MG63 (cell line): ENCODE measurements around the gene ALDH3A2. TPM values are rescaled to one million over a fixed set of nuclear protein-coding genes. Genes with fewer than 3 reads are reported as not detected.

ENCODE experiments used
- DNase-seq: peaks from one replicate; pipeline ENCODE4 v3.0.0-alpha.2; 2020
- H3K27me3 ChIP-seq: fragments of 250-450 bp; sonication (Bioruptor Pico); 2 replicates; pipeline ENCODE4 v1.5.1; 2020; ENCODE audit warnings: mild to moderate bottlenecking, moderate library complexity
- H3K36me3 ChIP-seq: fragments of 250-450 bp; sonication (Bioruptor Pico); 2 replicates; pipeline ENCODE4 v1.5.1; 2020; ENCODE audit warnings: mild to moderate bottlenecking, moderate library complexity
- H3K4me3 ChIP-seq: fragments of 250-450 bp; sonication (Bioruptor Pico); 2 replicates; pipeline ENCODE4 v1.5.1; 2020; ENCODE audit warnings: mild to moderate bottlenecking, moderate library complexity
- H3K9me3 ChIP-seq: fragments of 250-450 bp; sonication (Bioruptor Pico); 2 replicates; pipeline ENCODE4 v1.5.1; 2020; ENCODE audit warnings: mild to moderate bottlenecking, moderate library complexity
- total RNA-seq: library from RNA; depleted of rRNA; stranded (reverse); fragments of >200 nt; shearing (Covaris generic); gene quantifications from 2 replicates; pipeline ENCODE4 v1.2.3, GENCODE V29; 2014; ENCODE audit warnings: low replicate concordance; rRNA removed

ALDH3A2 gene
- 115 and 126 TPM in 2 replicates for total RNA-seq

DNA sequence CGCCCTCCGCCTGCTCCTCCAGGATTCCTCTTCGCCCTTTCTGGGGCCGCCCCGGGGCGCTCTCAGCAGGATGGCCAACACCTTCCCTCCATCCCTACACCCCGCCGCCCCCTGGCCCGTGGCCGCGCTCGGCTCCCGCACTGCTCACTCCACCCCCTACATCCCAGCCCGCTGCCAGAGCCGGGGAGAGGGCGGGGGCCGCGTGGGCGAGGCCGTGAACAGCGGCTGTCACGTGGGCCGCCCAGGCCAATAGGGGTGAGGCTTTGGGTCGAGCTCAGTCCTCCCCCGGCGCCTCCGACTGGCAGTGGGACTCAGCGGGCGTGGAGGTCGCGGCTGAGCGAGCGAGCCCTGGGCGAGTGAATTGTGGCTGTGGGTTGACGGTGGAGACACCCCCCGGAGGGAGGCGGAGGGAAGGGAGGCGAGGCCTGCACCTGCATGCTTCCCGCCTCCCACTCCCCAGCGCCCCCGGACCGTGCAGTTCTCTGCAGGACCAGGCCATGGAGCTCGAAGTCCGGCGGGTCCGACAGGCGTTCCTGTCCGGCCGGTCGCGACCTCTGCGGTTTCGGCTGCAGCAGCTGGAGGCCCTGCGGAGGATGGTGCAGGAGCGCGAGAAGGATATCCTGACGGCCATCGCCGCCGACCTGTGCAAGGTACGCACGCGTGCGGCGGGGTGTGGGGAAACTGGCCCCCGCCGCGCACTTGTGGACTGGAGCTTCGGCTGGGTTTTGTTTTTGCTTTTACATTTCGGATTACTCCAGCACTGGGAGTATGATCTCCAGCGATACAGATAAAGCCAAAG, at the start of gene ALDH3A2:
ALDH3A2 (plus strand) TSS at position 277 of the 799 bp plus-strand sequence; CDS start at position 498, 221 bp downstream.
- DNase-seq: peak; percentile 97
- Histone ChIP-seq H3K9me3 (no peaks in the 10 kb centered on the region), H3K36me3 (peaks cover 23% of the 10 kb centered on the region), H3K4me3 (peak within 1 kb of the TSS; percentile 60), H3K27me3 (no peaks in the 10 kb centered on the region)

DNA sequence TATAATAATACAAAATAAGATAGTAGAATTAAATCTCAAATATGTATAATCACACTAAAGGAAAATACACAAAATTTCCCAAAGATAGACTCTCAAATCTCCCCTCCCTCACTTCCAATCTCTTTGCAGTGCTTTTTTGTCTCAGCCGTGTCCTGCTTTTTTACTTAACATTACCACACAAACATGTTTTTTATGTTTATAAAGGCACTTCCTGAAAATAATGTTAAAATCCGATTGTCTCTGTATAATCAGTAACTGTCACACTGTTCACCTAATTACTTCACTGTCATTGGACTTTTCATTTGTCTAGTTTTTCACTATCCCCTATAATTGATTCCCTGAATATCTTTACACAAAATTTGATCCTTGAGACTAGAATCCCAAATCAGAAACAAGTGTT, 38.2 kb upstream of the ALDH3A2 start:
- no peak overlapping the region for H3K4me3 ChIP-seq
- no peak for DNase-seq
- no peaks in the 10 kb centered on the region for H3K9me3 ChIP-seq

DNA sequence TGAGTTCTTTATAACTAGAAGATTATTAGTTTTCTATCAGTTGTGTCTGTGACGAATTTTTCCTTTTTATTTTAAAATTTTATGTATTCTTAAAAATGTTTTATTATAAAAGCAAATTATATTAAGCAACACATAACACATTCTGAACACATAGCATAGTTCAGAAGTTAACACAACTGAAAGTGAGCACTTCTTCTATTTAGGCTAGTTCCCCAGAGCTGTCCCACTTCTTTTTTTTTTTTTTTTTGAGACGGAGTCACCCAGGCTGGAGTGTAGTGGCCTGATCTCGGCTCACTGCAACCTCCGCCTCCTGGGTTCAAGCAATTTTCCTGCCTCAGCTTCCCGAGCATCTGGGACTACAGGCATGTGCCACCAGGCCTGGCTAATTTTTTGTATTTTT, 37.7 kb upstream of the ALDH3A2 start:
- Histone ChIP-seq H3K27me3 (no peaks in the 10 kb centered on the region), H3K4me3 (no peak overlapping the region), H3K9me3 (no peaks in the 10 kb centered on the region), H3K36me3 (no peaks in the 10 kb centered on the region)
- DNase-seq: no peak

More for the DNA sequence above, 38.2 kb upstream of the ALDH3A2 start:
- Histone ChIP-seq H3K27me3 (no peaks in the 10 kb centered on the region), H3K36me3 (no peaks in the 10 kb centered on the region)

DNA sequence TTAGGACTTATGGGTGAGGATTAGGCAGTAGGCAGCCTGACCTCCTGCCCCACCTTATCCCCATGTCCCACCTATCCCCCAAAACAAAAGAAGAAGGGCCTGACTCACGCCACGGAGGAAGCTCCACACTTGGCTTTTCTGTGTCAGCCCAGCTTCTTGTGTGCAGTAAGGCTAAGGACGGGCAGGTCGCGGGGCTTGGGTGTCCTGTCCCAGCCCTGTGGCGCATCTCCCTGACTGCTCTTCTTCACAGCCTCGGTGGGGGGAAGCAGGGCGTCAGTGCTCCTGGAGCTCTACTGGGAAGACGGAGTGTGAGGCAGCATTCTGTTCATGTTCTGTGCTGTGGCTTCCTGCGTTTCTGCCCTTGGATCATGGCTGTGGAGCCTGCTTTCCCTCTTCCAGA, 34.6 kb upstream of the ALDH3A2 start:
- no peaks in the 10 kb centered on the region for H3K27me3 ChIP-seq
- no peaks in the 10 kb centered on the region for H3K9me3 ChIP-seq
- no peak overlapping the region for H3K4me3 ChIP-seq
- no peak for DNase-seq
- H3K36me3 ChIP-seq: no peaks in the 10 kb centered on the region

DNA sequence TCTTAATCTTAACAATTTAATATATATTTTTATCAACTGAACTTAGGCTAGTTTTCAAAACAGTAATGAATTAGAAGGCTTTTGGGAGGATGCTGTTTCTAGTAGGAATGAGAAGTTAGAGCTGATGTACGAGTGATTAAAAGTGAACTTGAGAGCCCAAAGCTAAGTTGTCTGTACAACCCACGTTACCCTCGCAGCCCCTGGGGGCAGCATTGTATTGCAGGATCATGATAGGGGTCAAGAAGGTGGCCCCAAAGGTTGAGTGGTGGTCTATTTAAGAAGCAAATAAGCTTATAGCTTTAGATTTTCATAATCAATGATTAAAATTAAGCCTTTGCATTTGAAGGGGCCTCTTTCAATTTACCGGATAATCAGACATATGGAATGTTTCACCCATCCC, 33.7 kb upstream of the ALDH3A2 start:
- peaks cover 6% of the 10 kb centered on the region for H3K9me3 ChIP-seq
- no peak for DNase-seq
- no peaks in the 10 kb centered on the region for H3K36me3 ChIP-seq
- H3K4me3 ChIP-seq: no peak overlapping the region
- H3K27me3 ChIP-seq: no peaks in the 10 kb centered on the region

DNA sequence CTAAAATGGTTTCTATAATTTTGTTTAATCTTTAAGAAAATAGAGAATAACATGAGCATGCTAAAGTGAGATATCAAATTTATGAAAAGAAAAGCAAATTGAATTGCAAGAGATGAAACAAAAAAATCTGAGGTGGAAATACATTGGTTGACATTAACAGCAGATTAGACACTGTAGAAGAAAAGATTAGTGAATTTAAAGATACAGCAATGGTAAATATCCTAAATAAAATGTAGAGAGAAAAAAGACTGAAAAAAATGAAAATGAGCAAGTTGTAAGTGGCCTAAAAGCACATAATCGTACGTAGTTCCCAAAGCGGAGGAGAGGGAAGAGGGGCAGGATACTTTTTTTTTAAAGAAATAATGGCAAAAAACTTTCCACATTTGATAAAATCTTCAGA, 30.5 kb upstream of the ALDH3A2 start:
- Histone ChIP-seq H3K27me3 (no peaks in the 10 kb centered on the region), H3K4me3 (no peak overlapping the region), H3K9me3 (peaks cover 8% of the 10 kb centered on the region), H3K36me3 (no peaks in the 10 kb centered on the region)
- DNase-seq: no peak

DNA sequence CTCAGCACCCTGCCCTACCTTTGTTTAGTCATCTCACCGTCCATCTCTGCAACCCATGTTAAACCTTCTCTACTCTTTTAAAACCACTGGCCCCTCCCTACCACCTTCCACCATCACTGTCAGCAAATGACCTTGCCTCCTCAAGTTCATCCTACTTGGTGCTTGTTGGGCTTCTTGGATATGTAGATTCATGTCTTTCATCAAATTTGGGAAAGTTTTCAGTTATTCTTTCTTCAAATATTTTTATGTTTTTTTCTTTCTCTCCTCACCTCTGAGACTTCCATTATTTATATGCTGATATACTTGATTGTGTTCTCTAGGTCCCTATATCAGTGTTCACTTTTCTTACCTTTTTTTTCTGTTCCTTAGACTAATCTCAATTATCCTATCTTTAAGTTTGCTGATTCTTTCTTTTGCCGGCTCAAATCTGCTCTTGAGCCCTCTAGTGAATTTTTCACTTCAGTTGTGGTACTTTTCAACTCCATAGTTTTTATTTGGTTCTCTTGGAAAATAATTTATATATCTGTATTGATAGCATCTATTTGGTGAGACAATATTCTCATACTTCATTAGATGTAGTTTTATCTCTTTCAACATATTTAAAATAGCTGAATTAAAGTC, 28.7 kb upstream of the ALDH3A2 start:
- H3K9me3 ChIP-seq: peaks cover 8% of the 10 kb centered on the region
- H3K27me3 ChIP-seq: no peaks in the 10 kb centered on the region
- H3K4me3 ChIP-seq: no peak overlapping the region
- DNase-seq: no peak
- no peaks in the 10 kb centered on the region for H3K36me3 ChIP-seq

DNA sequence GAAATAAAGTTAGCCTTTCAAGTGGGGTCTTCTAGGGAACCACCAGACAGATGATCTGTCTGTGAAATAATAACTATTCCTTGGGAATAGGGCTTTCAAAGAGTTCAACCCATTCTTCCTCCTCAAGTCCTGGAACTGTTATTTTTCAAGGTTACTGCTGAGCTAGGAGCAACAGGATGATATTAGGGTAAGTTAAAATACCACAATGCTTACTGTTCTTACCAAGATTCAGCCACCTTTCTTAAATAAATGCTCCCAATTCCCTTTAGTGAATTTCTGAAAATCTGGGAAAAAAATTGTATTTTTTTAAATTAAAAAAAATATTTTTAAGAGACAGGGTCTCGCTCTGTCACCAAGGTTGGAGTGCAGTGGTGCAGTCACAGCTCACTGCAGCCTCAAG, 26.9 kb upstream of the ALDH3A2 start:
- no peak overlapping the region for H3K4me3 ChIP-seq
- H3K27me3 ChIP-seq: no peaks in the 10 kb centered on the region
- no peaks in the 10 kb centered on the region for H3K36me3 ChIP-seq
- peaks cover 8% of the 10 kb centered on the region for H3K9me3 ChIP-seq
- no peak for DNase-seq

DNA sequence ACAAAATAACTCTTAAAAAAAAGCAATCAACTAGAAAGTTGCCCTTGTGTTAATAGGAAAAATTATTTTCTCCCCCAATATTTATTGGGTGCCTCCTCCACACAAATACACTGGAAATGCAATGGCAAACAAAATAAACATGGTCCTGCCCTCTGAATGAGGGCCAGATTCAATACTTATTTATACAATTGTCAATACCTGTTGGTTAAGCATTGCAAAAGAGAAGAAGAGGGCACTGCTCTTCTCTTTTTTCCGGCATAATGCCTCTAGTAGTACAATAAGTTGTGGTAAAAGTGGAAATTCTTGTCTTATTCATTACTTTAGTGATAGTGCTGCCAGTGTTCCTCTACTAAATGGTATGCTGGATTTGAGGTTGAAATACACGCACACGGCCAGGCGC, 22.5 kb upstream of the ALDH3A2 start:
- no peaks in the 10 kb centered on the region for H3K27me3 ChIP-seq
- no peaks in the 10 kb centered on the region for H3K36me3 ChIP-seq
- H3K9me3 ChIP-seq: no peaks in the 10 kb centered on the region
- no peak overlapping the region for H3K4me3 ChIP-seq
- no peak for DNase-seq

DNA sequence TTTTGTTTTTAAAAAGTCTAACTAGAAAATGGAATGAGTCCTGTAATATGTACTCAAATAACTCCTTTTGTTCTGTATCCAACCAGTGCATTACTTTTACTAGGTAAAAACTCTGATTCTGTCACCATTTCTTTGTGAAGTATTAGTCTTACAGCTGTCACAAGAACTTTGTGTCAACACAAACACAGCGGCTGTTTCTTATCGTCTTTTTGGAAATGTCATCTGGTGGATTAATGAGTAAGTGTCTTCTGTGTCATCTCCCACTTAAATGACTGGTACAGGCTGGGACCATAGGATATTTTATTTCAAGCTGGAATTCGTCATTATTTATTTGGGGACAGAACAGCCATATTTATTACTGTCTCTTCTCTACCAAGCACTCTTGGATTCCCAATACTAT, 19.1 kb upstream of the ALDH3A2 start:
- Histone ChIP-seq H3K9me3 (no peaks in the 10 kb centered on the region), H3K27me3 (no peaks in the 10 kb centered on the region), H3K36me3 (no peaks in the 10 kb centered on the region), H3K4me3 (no peak overlapping the region)
- no peak for DNase-seq

DNA sequence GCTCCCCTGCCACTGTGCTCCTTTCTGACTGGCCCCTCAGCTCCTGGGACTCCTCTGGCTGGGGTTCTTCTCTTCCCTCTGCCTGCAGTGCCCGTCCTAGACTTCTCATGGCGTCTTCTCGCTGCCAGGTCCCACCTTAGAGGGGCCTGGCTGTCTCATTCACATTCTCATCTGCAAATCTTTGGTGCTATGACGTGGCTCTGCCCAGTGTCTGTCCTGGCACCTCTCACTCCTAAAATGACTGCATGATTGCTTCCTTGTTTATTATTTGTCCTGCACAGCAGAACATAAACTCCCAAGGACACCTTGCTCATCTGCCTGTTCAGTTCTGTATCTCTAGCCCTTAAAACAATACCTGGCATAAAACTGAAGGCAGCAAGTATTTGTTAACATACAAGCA, 18.5 kb upstream of the ALDH3A2 start:
- Histone ChIP-seq H3K36me3 (no peaks in the 10 kb centered on the region), H3K27me3 (no peaks in the 10 kb centered on the region), H3K9me3 (no peaks in the 10 kb centered on the region), H3K4me3 (no peak overlapping the region)
- no peak for DNase-seq

DNA sequence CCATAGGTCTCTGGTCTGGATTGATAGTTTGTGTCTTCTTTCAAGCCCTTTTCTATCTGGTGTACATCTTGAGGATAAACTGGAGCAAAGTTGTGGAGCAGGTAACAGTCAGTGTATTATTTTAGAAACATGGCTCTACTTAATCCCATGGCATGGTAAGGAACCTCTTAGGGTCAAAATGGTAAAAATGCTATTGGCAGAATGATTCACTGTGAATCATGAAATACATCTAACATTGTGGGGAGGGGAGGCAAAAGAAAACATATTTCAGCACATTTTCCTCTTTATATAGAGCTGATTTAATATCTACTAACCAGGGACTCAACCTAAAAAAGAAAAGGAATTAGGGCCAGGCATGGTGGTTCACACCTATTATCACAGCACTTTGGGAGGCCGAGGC, 17.9 kb upstream of the ALDH3A2 start:
- no peak overlapping the region for H3K4me3 ChIP-seq
- no peak for DNase-seq

DNA sequence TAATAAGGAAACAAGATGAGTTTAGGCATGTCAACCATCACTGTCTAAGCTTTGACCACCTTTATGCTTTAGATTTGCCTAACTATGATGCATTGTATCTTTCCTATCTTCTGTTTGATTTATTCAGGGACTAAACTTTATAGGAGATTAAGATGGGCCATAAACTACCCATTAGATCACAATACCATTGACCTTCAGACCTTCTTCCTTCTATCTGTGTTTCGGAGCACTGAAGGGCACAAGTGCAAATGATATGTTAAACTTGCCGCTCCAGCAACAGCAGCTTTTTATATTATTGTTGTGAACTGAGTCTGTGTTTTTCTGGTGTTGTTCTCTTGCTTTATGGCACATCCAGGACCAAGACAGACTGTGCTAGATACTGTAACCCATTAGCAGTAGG, 16.6 kb upstream of the ALDH3A2 start:
- Histone ChIP-seq H3K9me3 (no peaks in the 10 kb centered on the region), H3K36me3 (no peaks in the 10 kb centered on the region), H3K4me3 (no peak overlapping the region), H3K27me3 (no peaks in the 10 kb centered on the region)
- no peak for DNase-seq

More for the DNA sequence above, 17.9 kb upstream of the ALDH3A2 start:
- no peaks in the 10 kb centered on the region for H3K27me3 ChIP-seq
- no peaks in the 10 kb centered on the region for H3K36me3 ChIP-seq
- no peaks in the 10 kb centered on the region for H3K9me3 ChIP-seq

DNA sequence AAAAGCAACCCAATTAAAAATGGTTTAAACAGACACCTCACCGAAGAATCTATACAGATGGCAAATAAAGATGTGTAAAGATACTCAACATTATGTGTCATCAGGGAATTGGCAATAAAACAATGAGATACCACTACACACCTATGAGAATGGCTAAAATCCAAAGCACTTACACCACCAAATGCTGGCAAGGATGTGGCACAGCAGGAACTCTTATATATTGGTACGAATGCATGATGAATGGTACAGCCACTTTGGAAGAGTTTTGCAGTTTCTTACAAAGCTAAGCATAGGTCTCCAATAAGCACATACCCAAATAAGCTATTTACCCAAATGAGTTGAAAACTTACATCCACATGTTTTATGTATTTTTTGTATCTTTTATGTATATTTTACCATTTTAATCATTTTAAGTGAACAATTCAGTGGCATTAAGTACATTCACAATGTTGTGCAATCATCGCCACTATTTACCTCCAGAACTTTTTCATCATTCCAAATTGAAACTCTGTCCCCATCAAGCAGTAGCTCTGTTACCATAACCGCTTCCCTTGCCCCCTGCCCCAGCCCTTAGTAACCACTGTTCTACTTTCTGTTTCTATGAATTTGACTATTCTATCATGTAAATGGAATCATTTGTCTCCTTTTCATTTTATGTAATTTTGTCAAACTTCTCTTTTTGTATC, 6.7 kb upstream of the ALDH3A2 start:
- peak; percentile 8 for DNase-seq
- no peaks in the 10 kb centered on the region for H3K36me3 ChIP-seq
- H3K27me3 ChIP-seq: no peaks in the 10 kb centered on the region
- H3K9me3 ChIP-seq: no peaks in the 10 kb centered on the region
- H3K4me3 ChIP-seq: no peak overlapping the region

DNA sequence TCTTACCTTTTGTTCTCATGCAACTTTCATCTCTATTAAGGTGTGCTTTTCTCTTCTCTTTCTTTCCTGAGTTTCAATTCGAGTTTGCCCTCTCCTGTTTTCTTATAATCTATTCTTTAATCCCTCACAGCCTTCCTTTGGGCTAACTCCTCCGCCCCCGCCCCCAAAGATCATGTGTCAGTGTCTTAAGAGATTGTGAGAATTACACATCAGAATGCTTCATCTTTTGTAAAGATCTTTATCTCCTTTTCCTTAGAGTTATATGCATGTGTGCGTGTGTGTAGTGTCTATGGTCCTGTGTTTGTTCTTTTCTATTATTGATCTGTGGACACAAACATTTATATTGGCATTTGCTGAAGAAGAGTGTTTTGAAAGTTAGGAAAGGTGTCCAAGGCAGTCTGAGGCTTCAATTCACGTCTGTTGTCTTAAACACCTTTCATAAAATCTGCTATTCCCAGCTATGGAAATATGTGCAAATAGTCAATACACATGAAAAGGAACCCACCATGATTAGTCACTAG, 6.1 kb upstream of the ALDH3A2 start:
- no peak overlapping the region for H3K4me3 ChIP-seq
- H3K27me3 ChIP-seq: no peaks in the 10 kb centered on the region
- H3K36me3 ChIP-seq: no peaks in the 10 kb centered on the region
- H3K9me3 ChIP-seq: no peaks in the 10 kb centered on the region
- DNase-seq: no peak

DNA sequence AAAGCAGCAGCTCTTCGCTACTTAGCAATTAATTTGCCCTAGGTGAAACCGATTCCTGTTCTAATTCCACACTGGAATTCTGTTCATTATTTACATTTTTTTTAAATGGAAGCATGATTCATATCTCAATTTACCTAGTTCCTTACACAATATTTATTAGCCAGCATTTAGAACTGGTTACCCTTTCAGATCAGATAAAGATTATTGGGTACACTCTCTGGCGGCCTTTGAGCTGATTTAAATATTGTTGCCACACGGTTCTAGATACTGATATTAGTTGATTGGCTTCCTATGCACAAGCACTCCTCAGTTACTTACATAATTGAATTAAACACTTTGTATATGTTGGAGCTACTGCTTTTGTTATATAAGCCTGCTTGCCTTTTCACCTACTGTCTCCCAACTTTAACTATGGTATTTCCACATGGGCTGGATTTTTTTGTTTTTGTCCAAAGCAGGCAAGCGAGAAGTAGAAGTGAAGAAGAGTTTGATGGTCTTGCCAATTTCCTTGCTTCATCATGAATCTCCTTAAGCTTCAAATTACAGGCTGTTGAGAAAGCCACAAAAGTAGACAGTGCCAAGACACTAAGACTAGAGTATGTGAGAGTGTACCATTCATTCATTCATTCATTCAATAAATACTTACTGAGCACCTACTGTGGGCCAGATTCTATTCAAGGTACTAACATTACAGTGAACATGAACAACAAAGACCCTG, 3.9 kb upstream of the ALDH3A2 start:
- no peaks in the 10 kb centered on the region for H3K9me3 ChIP-seq
- DNase-seq: no peak
- no peaks in the 10 kb centered on the region for H3K27me3 ChIP-seq

DNA sequence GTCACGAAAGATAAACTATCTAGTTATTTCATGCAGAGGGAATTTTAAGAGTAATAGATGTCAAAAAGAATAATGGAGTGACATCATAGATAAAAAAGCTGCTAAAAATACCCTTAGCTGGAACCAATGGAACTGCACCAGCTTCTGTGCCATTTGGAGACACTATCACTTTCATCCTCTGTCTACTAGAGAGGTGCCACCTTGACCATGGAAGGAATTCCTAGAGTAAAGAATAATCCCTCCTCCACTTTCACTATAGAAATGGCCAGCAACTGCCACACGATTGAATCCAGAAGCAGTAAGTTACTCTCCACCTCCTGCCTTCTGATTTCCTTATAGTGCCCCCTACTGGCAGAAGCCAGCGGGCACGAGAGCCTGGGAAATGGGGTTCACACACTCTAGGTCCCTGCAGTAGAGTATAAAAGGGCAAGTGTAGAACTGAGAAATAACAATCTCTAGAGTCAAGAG, 2.8 kb upstream of the ALDH3A2 start:
- H3K36me3 ChIP-seq: no peaks in the 10 kb centered on the region
- H3K4me3 ChIP-seq: no peak overlapping the region
- H3K9me3 ChIP-seq: no peaks in the 10 kb centered on the region
- H3K27me3 ChIP-seq: no peaks in the 10 kb centered on the region
- no peak for DNase-seq

More for the DNA sequence above, 3.9 kb upstream of the ALDH3A2 start:
- H3K4me3 ChIP-seq: no peak overlapping the region
- no peaks in the 10 kb centered on the region for H3K36me3 ChIP-seq
